Embryonic facial prominence (tissue), 1 donor: ENCODE data around the gene PROB1.
"Not testable (repeated sequence)": the region's sequence is repeated elsewhere in the genome, so short reads cannot be mapped to it uniquely, and the experiment has no call there.

ENCODE experiments used
- DNase-seq: peaks from one replicate; pipeline ENCODE4 v3.0.0-alpha.2; 2016; ENCODE audit errors: extremely low spot score

Gene PROB1

DNA sequence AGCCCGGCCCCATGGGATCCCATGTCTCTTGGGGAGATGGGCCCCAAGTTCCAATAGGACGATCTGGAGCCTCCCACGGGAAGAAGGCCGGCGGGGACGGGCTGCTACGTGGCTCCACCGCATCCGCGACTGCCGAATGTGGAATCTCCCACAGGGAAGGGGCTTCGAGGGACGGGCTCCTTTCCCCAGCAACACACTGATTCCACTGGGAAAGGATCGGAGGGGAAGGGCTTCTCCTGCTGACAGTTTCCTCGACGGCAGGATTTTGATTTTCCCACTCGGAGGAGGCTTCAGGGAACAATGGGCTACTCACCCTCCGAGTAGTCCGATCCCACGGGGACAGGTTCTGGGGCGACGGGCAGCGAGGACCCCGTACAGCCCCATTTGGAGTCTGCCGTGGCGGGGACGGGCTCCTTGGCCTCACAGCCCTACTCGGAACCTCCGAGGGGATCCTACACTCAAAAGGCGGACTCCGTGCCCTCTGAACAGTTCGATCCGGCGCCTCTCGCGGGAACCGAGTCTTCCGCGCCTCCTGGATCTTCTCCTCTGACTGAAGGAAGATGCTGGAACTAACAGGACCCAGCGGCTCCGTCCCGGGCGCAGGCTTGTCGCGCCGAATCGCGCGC is 1.3 kb downstream of the PROB1 start:
- no peak for DNase-seq

DNA sequence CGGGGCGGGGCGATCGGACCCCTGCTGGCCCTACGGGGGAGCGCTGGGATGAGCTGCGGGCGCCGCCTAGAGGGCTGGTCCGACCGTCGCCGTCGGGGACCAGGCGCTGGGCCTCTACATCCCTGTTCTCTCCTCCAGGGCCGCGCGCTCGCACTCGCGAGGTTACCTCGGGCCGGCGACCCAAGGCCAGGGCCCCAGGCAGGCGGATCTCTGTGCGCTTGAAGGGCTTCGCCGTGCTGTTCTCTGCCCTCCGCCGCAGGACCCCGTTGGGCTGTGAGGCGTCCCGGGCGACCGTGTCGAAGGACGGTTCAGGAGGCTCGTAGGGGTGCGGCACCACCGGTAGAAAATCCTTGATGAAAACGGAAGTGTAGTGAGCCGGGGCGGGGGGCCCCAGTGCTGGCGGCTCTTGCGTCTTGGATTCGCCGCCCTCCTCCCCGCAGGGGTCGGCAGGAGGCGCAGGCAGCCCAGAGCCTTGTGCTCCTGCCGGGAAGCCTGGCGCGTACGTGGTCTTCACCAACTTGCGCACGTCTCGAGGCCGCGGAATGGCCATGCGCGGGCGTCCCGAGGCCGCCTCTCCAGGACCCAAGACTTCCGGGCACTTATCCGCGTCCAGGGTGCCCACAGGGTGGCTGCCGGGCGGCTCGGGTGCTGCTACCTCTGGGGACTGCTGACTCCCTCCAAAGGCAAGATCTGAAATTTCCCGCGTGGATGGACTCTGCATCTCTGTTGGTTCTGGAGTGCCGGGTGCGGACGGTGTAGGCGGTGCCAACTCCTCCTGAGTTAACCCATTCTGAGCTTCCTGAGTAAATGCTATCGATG is 2.0 kb downstream of the PROB1 start:
- DNase-seq = no peak

DNA sequence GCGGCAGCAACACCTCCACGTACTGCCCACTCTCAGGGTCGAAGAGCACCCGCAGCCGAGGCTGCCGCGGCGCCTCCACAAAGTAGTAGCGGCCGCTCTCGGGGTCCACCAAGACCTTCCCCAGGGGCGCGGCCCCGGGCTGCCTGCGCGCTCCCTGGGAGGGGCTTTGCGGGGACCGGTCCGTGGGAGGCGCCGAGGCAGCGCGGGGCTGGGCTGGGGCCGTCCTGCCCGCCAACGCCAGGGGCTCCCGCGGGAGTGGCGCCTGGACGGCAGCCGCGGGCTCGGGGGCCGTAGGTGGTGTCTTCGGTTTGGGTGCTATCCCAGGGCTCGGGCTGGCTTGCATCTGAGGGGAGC is 2.6 kb downstream of the PROB1 start:
- DNase-seq = no peak

DNA sequence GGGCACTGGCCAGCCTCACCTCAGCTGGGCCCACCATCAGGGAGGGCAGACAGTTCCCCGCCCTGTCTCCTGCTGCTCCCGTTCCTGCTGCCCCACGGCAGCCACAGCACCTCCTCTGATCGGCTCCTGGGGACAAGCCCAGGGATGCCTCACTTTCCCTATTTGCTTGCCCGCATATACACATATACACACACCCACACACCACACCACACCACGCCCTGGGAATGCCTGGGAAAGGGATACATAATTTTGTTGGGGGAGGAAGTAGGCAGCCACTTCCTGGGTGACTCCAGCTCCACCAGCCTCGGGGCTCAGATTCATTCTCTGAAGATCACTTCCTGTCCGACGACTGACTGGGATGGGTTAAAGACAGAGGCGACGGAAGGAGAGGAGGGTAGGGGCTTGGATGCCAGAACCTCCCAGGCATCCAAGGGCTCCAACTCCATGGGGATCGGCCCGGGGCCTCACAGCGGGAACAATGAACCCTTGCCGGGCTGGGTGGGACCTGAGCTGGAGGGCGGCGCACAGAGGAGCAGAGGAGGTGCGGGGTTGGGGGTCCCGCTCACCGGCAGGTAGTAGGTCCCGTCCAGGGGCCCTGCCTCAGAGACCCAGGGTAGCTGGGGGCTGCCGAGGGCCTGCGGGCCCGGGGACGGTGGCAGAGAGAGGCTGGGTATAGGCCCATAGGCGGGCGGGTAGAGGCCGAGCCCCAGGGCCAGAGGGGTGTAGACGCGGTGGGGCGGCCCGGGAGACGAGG is 3.2 kb downstream of the PROB1 start:
- no peak for DNase-seq

DNA sequence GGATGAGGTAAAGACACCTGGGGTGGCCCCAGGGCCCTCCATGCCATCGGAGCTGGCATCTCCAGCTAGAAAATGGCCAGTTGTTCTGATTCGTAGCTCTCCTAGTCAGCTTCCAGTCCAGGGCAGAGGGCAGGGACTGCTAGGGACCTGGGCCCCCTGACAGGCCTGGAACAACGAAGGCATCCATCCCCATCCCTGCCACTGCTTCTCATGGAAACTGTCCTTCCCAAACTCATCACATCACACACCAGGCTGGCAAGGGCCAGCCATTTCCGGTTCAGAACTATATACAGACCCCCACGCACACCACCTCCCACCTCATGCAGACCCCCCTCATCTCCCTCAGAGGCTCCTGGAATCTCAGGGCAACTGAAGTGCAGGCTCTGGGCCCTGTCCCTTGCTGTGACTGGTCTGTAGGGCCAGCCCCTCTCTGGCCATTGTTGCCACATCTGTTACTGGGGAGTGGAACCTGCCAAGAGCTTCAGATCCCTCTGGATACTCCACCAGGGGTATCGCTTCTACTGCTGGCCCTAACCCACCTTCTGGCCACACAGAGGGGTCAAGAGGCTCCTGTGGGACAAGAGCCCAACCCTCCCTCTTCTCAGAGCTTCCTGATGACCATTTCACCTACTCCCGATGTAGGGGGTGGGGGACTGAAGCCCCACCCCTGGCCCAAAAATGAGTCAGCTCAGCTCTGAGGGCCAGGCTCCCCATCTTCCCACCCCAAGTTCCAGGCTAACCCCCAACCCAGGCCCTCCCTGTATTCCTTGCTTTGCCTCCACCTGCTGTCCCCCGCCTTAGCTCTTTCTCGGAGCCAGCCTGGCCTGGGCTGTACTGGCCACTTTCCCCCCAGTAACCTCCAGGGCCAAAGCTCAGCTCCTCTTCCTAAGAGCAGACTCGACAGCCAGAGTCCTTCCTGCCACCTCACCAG is 4.0 kb downstream of the PROB1 start:
- no peak for DNase-seq

DNA sequence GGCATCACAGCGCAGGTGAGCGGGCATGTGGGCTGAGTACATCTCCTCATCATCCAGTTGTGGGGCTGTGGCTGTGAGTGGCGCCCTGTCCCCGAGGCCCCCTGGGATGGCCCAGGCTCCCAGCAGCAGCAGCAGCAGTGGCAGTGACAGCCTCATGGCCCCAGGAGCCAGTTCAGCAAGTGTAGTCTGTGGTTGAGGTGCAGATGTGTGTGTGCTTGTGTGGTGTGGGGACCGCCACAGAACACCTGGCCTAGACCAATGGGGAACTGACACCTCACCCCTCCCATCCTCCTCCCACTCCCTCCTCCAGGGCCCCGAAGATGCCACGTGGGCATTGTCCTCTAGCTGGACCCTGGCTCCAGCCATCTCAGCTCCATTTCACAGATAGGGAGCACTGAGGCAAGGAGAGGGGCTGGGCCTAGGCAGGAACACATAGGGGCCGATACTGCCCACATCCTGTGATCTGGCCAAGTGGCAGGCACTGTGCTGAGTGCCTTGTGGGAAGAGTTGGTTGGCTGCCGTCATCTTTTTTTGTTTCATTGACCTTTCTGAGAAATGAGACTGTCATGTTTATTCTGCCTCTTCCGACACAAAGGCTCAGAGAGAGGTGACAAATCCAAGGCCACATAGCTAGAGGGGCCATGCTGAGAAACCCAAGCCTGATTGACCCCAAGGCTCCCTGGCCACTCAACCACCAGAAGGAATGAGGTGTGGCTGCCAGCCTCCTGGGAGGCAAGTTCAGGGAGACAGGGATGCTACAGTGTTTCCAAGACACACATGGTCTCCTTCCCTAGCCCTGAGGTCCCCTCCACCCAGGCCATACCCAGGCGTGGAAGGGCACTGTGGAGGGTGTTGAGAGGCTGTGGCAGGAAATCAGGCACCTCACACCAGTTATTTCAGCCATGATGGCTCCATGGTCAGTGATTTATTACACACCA is 4.9 kb downstream of the PROB1 start, which contains the start of gene MZB1:
Gene MZB1 (minus strand): TSS at position 213 of the 938 bp plus-strand sequence. CDS start 57 bp downstream, at position 156.
- no peak for DNase-seq

DNA sequence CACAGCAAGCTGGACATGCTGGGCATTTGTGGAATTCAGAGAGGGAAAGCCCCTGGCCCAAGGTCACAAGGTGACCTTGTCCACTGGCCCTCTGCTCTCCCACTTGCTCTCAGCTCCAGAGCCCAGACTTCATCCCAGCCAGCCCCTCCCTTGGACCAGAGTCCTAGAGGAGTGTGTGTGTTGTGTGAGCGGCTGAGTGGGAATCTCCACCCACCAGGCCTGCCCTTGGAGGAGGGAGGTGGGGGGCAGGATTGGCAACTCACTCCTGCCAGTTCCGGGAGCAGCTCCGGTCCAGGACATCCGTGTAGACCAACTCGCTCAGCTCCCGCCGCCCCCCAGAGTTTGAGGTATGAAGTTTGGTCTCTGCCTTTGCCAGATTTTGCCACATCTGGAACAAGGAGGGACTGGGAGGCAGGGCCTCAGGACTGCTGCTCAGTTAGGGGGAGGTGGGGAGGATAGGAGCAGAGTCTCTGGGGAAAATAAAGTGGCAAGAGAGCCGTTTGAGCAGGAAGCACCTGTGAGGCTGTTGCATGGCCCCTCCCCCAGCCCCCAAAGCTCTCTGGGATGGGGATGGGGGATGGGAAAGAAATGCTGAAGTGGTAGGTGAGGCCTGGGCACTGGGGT is 6.6 kb downstream of the PROB1 start:
- DNase-seq = no peak

DNA sequence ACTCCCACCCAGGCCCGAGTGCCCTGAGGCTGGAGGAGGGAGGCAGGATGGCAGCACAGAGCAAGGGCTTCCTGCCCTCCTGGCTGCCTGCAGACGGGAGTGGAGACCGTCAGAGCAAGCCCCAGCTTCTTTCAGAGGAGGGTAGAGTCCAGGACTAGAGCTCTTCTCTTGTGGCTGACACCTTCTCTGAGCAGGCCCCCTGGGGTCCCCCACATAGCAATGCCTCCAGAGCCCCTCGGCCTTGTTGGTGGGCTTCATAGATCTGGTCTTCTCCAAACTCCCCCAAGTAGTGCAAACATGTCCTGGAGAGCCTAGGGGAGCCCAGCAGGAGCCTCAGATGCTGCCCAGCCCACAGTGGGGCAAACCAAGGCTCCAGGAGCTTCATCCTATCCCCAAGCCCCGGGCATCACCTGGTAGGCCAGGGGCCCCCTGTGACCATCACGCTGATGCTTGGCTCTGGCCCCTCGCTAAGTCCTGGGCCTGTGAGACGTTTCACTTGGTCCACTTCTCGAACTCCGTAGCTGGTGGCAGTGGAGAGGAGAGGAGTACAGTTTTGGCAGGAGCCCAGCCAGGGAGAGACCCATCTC is 7.2 kb downstream of the PROB1 start:
- no peak for DNase-seq

DNA sequence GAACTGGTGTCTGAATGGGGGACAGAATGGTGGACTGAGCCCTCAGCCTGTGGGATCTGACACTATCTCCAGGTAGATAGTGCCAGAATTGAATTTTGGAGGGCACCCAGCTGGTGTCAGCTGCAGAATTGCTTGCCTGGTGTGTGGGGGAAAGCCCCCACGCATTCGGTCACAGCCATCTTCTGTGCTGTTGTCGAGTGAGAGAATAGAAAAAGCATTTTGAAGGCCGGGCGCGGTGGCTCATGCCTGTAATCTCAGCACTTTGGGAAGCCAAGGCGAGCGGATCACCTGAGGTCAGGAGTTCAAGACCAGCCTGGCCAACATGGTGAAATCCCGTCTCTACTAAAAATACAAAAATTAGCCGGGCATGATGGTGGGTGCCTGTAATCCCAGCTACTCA is 7.9 kb downstream of the PROB1 start:
- not testable (repeated sequence) for DNase-seq

DNA sequence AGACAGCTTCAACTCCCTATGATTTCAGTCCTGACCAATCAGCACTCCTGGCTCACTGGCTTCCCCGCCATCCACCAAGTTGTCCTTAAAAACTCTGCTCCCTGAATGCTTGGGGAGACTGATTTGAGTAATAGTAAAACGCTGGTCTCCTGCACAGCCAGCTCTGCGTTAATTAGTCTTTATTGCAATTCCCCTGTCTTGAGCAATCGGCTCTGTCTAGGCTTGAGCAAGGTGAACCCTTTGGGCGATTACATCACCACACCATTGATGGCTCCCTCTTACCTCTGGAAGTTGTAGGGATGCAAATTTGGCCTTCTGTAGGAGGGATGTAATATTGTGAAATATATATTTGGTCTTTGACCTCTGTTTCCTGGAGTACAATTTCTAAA is 8.9 kb downstream of the PROB1 start:
- no peak for DNase-seq

DNA sequence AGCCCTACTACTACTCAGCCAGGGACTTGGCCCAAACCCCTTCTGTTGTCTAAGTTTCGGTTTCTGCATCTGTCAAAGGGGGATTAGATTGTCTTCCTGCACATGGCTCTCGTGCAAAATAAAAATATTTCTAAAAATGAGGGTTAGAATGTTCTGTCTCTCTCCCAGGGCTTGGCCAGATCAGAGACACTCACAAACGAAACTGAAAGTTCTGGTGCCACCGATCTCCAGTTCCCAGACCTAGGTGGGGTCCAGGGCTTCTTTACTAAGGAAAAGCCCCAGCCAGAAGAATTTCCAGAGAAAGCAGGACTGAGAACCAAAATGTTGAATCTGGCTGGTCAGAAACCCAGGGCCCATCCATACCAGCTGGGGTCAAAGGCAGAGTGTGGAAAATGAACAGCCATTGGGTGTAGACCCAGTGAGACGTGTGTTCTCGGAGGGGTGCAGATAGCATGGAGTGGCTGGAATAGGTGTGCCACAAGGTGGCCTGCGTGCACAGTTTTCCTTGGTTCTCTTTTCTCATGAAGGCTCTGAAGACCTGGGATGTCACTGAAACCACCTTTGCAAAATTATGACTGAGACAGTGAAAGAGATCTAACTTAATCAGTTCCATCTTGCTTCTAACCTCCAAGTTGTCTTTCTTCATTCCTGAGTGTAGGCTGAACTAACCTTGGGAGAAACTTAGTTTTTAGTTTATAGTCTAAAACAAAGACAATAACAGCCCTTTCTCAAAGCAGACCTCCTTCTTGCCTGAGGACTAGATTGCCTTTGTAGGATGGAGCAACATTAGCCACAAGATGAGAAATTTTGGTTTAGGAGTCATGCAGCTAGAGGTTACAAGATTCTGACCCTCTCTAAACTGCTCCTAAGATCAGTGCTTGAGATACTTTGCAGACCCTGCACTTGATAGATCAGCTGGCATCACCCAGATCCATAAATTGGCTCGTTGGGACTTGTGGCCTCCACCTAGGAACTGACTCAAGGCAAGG is 9.5 kb downstream of the PROB1 start:
- no peak for DNase-seq

DNA sequence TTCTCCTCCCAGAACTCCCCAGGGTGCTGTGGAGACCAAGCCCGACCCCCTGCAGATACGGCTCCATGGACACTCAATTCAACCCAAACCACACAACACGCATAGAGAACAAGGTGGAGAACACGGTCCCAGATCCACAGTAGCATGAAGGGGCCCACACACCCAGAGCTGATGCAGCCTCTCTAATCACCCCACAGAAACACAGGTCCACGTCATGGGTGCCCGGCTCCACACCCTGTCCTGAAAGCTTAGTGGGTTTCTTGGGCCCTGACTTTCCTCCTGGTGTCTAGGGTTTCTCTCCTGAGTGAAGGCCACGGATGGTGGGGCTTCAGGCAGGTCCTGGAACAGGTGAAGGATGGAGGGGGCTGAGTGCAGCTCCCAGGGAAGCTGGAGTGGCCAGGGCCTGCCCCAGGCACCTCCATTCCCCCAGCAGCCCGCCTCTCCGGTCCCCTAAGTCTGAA is 10.3 kb downstream of the PROB1 start:
- DNase-seq = no peak

DNA sequence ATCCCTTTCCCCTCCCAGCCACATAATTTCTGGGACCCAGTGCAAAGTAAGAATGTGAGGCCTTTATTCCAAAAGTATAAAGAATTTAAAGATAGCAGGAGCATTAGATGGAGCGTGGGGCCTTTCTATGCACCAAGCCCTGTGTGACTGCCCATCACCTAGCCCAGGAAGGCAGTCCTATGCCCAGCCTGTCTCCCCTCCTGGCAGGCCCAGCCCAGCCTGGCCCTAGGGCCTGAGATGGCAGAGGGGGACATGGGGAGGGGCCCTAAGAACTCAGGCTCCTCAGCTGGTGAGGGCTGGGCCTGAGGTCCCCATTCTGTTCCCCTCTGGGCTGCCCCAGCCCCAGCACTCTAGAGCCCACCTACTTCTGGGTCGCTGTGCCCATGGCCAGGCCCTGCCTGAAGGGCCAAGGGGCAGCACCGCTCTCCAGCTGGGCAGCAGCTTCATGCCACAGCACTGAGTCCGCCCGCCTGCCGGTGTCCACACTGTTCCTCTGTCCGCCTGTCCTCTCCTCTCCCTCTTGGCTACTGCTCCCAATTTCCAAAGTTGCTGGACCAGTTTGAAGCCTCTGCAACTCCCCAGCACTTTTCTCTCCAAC is 10.8 kb downstream of the PROB1 start:
- DNase-seq = no peak

DNA sequence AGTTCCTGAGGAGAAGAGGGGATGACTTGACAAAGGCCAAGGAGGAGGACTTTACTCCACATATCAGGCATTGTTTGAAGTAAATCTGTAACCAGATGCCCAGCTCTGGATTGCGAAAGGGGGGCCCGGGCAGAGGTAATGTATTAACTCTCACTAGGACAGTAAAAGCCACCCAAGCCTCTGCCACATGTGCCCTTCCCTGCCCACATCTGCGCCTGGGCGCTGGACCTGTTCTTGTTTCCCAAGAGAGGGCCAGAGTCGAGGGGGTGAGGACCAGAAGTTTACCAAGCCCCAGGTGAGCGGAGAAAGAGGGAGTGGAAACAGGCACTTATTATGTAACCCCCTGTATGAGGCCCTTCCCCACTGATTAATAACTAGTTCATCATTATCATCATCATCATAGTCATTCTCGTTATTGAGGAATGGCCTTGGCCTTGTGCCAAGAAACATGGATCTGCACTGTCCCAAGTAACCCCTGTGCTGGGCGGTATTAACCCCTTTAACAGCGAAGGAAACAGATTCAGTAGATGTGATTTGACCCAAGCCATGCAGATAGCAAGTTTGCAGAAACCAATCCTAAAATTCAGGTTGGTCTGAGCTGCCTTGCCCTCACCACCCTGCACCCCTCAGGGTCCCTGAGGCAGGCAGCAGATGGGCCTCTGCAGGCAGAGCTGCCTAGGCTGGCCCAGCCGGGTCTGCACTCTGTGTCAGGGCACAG is 11.5 kb downstream of the PROB1 start, which contains the start of gene SLC23A1:
Gene SLC23A1 (minus strand): TSS at position 23 of the 718 bp plus-strand sequence. CDS start 44 bp downstream, outside the sequence.
- no peak for DNase-seq

DNA sequence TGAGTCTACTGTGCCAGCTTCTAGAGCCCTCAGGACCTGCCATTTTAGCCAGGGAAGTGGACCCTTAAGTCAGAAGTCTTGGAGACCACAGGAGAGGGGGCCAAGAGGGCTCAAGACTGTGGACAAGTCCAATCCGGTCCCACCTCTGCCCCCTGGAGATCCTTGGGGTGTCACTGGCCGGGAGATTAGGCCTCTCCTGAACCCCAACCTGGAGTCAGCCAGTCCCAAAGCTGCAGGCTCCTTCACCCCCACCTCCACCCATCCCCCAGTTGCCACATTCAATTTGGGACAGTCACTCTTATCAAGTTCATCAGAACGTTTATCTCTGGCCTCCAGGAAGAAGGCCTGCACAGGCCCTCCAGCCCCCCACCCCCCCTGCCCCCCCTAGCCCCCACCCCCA is 12.1 kb downstream of the PROB1 start:
- no peak for DNase-seq

DNA sequence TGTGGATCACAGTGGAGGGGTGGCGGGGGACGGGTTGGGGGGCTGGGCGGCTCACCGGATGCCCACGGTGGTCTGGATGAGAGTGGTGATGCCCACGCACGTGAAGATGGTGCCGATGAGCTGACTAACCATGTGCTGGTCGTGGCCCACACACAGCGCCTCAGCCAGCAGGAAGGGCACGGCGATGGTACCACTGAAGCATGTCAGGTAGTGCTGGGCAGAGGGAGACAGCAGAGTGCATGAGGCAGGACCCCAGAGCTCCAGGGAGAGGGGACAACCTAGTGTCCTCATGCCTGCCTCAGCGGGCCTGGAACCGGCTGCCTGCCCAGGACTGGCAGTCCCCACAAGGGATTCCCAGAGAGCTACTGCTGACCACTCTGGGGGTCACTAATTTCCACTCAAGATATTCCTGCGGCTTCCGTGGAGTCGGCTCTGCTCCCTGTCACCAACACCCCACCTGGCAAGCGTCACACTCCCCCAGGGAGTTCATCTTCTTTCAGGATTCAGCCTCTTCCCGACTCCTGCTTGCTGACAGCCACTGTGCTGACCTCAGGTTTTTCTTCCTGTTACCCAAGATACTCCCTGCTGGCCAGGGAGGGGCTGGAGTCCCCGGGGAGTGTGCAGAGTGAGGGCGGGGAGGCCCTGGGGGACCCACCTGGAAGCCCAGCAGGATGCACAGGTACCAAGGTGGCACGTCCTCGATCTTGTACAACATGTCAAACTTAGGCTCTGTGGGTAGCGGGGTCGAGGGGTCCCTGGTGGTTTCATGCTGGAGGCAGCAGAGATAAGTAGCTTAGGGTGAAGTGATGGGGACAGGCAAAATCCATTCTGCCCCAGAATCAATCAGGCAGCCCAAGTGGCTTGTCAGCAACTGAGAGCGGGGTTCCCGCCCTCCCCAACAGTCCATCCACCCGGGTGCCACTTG is 12.8 kb downstream of the PROB1 start:
- DNase-seq = no peak
